CD4-positive, alpha-beta T cell (primary cell): ENCODE data around the gene CARS1. TPM values are rescaled to one million over a fixed set of nuclear protein-coding genes. Genes with fewer than 3 reads are reported as not detected.

Source experiments
- ATAC-seq: fragments of 200-7000 bp; cut with Tn5 transposase; one replicate; pipeline ENCODE4 v1.10.0; 2022; ENCODE audit warnings: mild to moderate bottlenecking; ENCODE audit not compliant: poor library complexity
- CTCF ChIA-PET: fragments of 350-600 bp; sonication (Branson Sonifier 250); formaldehyde crosslinking; loops from one replicate; lab custom pipeline; 2021; ENCODE audit warnings: antibody characterized with exemption, inconsistent platforms; lab: Charles Lee
- POLR2A ChIA-PET: fragments of 350-600 bp; sonication (Branson Sonifier 250); formaldehyde crosslinking; loops from one replicate; lab custom pipeline; 2021; ENCODE audit warnings: antibody characterized with exemption, inconsistent platforms; lab: Charles Lee
- DNase-seq, 14 experiments: peaks; one replicate each; pipeline ENCODE4 v3.0.0-alpha.2; 2013 to 2020; ENCODE audit warnings: mixed read lengths in 2 of 14
- H3K27ac ChIP-seq, 2 donors: one replicate each; pipeline versions ENCODE4 v1.5.1 to v1.7.0; 2013; ENCODE audit warnings: low read length in 2 of 2, low read depth in 1 of 2, mild to moderate bottlenecking in 1 of 2
- H3K27me3 ChIP-seq, 2 experiments: 1 replicate in 1 of 2; 2 replicates in 1 of 2; pipeline versions ENCODE4 v1.6.1 to v1.7.0; 2013; ENCODE audit warnings: low read length in 2 of 2, control low read depth in 1 of 2, mild to moderate bottlenecking in 1 of 2, moderate library complexity in 1 of 2; ENCODE audit not compliant: insufficient read depth in 2 of 2, control insufficient read depth in 1 of 2
- H3K36me3 ChIP-seq: one replicate; pipeline ENCODE4 v1.6.1; 2013; ENCODE audit warnings: low read length, control low read depth; ENCODE audit not compliant: insufficient read depth
- H3K4me1 ChIP-seq: one replicate; pipeline ENCODE4 v1.6.1; 2013; ENCODE audit warnings: low read length, control low read depth; ENCODE audit not compliant: insufficient read depth
- H3K4me3 ChIP-seq: one replicate; pipeline ENCODE4 v1.5.1; 2013; ENCODE audit warnings: mild to moderate bottlenecking, low read length, moderate library complexity
- H3K9me3 ChIP-seq, 2 experiments: 1 replicate in 1 of 2; 2 replicates in 1 of 2; pipeline versions ENCODE4 v1.6.1 to v1.7.0; 2013; ENCODE audit warnings: low read length in 2 of 2, mild to moderate bottlenecking in 2 of 2, control low read depth in 1 of 2, moderate library complexity in 1 of 2; ENCODE audit not compliant: control insufficient read depth in 1 of 2, insufficient read depth in 1 of 2
- H3K27ac Mint-ChIP-seq: one replicate; pipeline ENCODE4 v1.8.0; 2020; ENCODE audit warnings: mixed read lengths
- H3K27me3 Mint-ChIP-seq: one replicate; pipeline ENCODE4 v1.8.0; 2021; ENCODE audit warnings: mixed read lengths
- H3K36me3 Mint-ChIP-seq: one replicate; pipeline ENCODE4 v1.8.0; 2021; ENCODE audit warnings: low read depth, mixed read lengths
- H3K4me1 Mint-ChIP-seq: one replicate; pipeline ENCODE4 v1.8.0; 2021; ENCODE audit warnings: low read depth, mixed read lengths
- H3K4me3 Mint-ChIP-seq: one replicate; pipeline ENCODE4 v1.8.0; 2020; ENCODE audit warnings: mild to moderate bottlenecking, mixed read lengths
- H3K9me3 Mint-ChIP-seq: one replicate; pipeline ENCODE4 v1.8.0; 2020; ENCODE audit warnings: mixed read lengths
- CTCF ChIP-seq: fragments of 200-600 bp; IDR thresholded peaks from one replicate; pipeline ENCODE4 v1.8.0; 2022; ENCODE audit warnings: antibody characterized with exemption, mild to moderate bottlenecking
- intact Hi-C, 2 experiments: fragments of 100-400 bp; cut with DNase I in 1 of 2; cut with micrococcal nuclease in 1 of 2; formaldehyde crosslinking; loops; one replicate each; pipeline versions ENCODE4 v1.15.1 to v1.9.0; 2023 to 2025; cut with DNase I, micrococcal nuclease
- total RNA-seq, 174 experiments: library from RNA in 2 of 174; stranded (reverse) in 2 of 174; gene quantifications; one replicate each; pipeline ENCODE4 v1.2.3 and lab custom pipeline; 2021 to 2026

The CARS1 gene
- total RNA-seq, 2 experiments from 2014 or later: 24.1 to 25.2 TPM

- ATAC-seq (no peak), DNase-seq (no peak)
- Mint-ChIP-seq H3K36me3 (peaks cover 99% of the 10 kb centered on the region), H3K9me3 (no peaks in the 10 kb centered on the region), H3K4me1 (peaks cover 5% of the 10 kb centered on the region), H3K27me3 (no peaks in the 10 kb centered on the region), H3K4me3 (no peak overlapping the region), H3K27ac (no peak overlapping the region)
- Histone ChIP-seq H3K4me3 (no peak overlapping the region), H3K36me3 (peaks cover 100% of the 10 kb centered on the region), H3K27me3 (no peaks in the 10 kb centered on the region), H3K27ac (no peak overlapping the region), H3K9me3 (no peaks in the 10 kb centered on the region), H3K4me1 (peaks cover 3% of the 10 kb centered on the region)
- ChIA-PET POLR2A (interaction anchor here (0.7 to 1.5 kb wide), 2 partner anchors 14 to 24 kb away, joined by 3 read pairs; partner anchors contain the start of gene NAP1L4), CTCF (interaction anchor here (1.1 kb wide), 1 partner anchor 436 kb away, joined by 3 read pairs; no protein-coding TSS in a partner anchor)
- no peak for TF ChIP-seq CTCF
- intact Hi-C loops: no loop called here
Measured at GRCh38 chr11:2968341-2968900, 88.8 kb downstream of the CARS1 start.

- POLR2A ChIA-PET: no interaction called here
- ATAC-seq (no peak), DNase-seq (no peak)
- H3K36me3 ChIP-seq: peaks cover 95% of the 10 kb centered on the region
- Mint-ChIP-seq H3K4me3 (no peak overlapping the region), H3K9me3 (no peaks in the 10 kb centered on the region), H3K27me3 (no peaks in the 10 kb centered on the region), H3K4me1 (peaks cover 20% of the 10 kb centered on the region), H3K36me3 (peaks cover 99% of the 10 kb centered on the region), H3K27ac (no peak overlapping the region)
- no peak for TF ChIP-seq CTCF
- no peak overlapping the region for H3K27ac ChIP-seq
- H3K4me1 ChIP-seq: peaks cover 3% of the 10 kb centered on the region
- intact Hi-C loops: no loop called here
- CTCF ChIA-PET: interaction anchor here (1.0 kb wide), 1 partner anchor 11 kb away, joined by 3 read pairs; no protein-coding TSS in a partner anchor
- no peaks in the 10 kb centered on the region for H3K27me3 ChIP-seq
- no peaks in the 10 kb centered on the region for H3K9me3 ChIP-seq
- no peak overlapping the region for H3K4me3 ChIP-seq
Measured at GRCh38 chr11:2964782-2965181, 92.4 kb downstream of the CARS1 start.

GRCh38 chr11:2963761-2964160 is 93.5 kb downstream of the CARS1 start:
- Histone ChIP-seq H3K4me1 (peaks cover 3% of the 10 kb centered on the region), H3K4me3 (no peak overlapping the region), H3K27ac (no peak overlapping the region), H3K36me3 (peaks cover 95% of the 10 kb centered on the region), H3K9me3 (no peaks in the 10 kb centered on the region), H3K27me3 (no peaks in the 10 kb centered on the region)
- H3K4me3 Mint-ChIP-seq: no peak overlapping the region
- peaks cover 20% of the 10 kb centered on the region for H3K4me1 Mint-ChIP-seq
- no peak for TF ChIP-seq CTCF
- H3K36me3 Mint-ChIP-seq: peaks cover 99% of the 10 kb centered on the region
- no peaks in the 10 kb centered on the region for H3K9me3 Mint-ChIP-seq
- no peaks in the 10 kb centered on the region for H3K27me3 Mint-ChIP-seq
- H3K27ac Mint-ChIP-seq: no peak overlapping the region
- DNase-seq (no peak), ATAC-seq (no peak)
- intact Hi-C loops: no loop called here
- ChIA-PET CTCF (no interaction called here), POLR2A (no interaction called here)
